GM11168 (cell line): ENCODE measurements around the gene EHD4.

Experiments
- in situ Hi-C: fragments of 300-500 bp; cut with MboI; formaldehyde crosslinking; loops from one replicate; pipeline ENCODE4 v1.12.0; 2022; ENCODE audit warnings: low sequenced_read_pairs; ENCODE audit not compliant: unreplicated experiment

Gene EHD4

GRCh38 chr15:41972253-41973242 lies at the start of gene EHD4:
TSS of gene EHD4 (minus strand) at chr15:41972557. CDS start at chr15:41972494, 63 bp downstream.
- in situ Hi-C loops = no loop called here

GRCh38 chr15:42021593-42021992 lies 49.2 kb upstream of the EHD4 start:
- in situ Hi-C loops = no loop called here

GRCh38 chr15:42020713-42021273 lies 48.4 kb upstream of the EHD4 start, which contains the start of gene PLA2G4E:
TSS of gene PLA2G4E (minus strand) at chr15:42021042. CDS start at chr15:42021030, 12 bp downstream.
- in situ Hi-C loops = no loop called here

- in situ Hi-C loops = no loop called here
These were observed 46.2 kb upstream of the EHD4 start for GRCh38 chr15:42018306-42019224.

- in situ Hi-C loops = no loop called here
These were observed 44.6 kb upstream of the EHD4 start for GRCh38 chr15:42016971-42017370.

- in situ Hi-C loops = no loop called here
These were observed 42.0 kb upstream of the EHD4 start for GRCh38 chr15:42014406-42014805.

- in situ Hi-C loops = no loop called here
These were observed 40.6 kb upstream of the EHD4 start for GRCh38 chr15:42012928-42013482.

- in situ Hi-C loops = no loop called here
These were observed 39.9 kb upstream of the EHD4 start for GRCh38 chr15:42012241-42012640.

GRCh38 chr15:42011074-42011473 lies 38.7 kb upstream of the EHD4 start:
- in situ Hi-C loops = no loop called here

GRCh38 chr15:42010434-42010833 lies 38.1 kb upstream of the EHD4 start:
- in situ Hi-C loops = no loop called here

GRCh38 chr15:42009474-42009873 lies 37.1 kb upstream of the EHD4 start:
- in situ Hi-C loops = no loop called here

GRCh38 chr15:42009022-42009421 lies 36.7 kb upstream of the EHD4 start:
- in situ Hi-C loops = no loop called here

GRCh38 chr15:42007386-42007785 lies 35.0 kb upstream of the EHD4 start:
- in situ Hi-C loops = no loop called here

GRCh38 chr15:42002333-42002732 lies 30.0 kb upstream of the EHD4 start:
- in situ Hi-C loops = no loop called here

GRCh38 chr15:42001236-42001635 lies 28.9 kb upstream of the EHD4 start:
- in situ Hi-C loops = no loop called here

GRCh38 chr15:41999290-42000285 lies 27.2 kb upstream of the EHD4 start:
- in situ Hi-C loops = no loop called here

- in situ Hi-C loops = no loop called here
These were observed 25.5 kb upstream of the EHD4 start for GRCh38 chr15:41997845-41998244.

- in situ Hi-C loops = no loop called here
These were observed 24.7 kb upstream of the EHD4 start for GRCh38 chr15:41996921-41997592.
